IMR-90 (cell line): ENCODE results near the gene SOX1. TPM values are rescaled to one million over a fixed set of nuclear protein-coding genes. Genes with fewer than 3 reads are reported as not detected.

Experiments
- ATAC-seq: fragments of 200-7000 bp; cut with Tn5 transposase; 2 replicates; pipeline ENCODE4 v1.9.1; 2020; ENCODE audit warnings: low read depth, mild to moderate bottlenecking, moderate library complexity
- BruUV-seq: library from RNA; stranded (reverse); fragments of 400-500 nt; replicated peaks from 2 replicates; lab custom pipeline; 2021; lab: Mats Ljungman, UMichigan
- CTCF ChIA-PET: fragments of 300-600 bp; formaldehyde crosslinking; extraction: SDS; loops from one replicate; lab custom pipeline; 2021; ENCODE audit warnings: antibody characterized with exemption; lab: Yijun Ruan, JAX
- POLR2A ChIA-PET: fragments of 300-600 bp; sonication (Branson Sonifier 250); formaldehyde crosslinking; loops from one replicate; lab custom pipeline; 2022; ENCODE audit warnings: antibody characterized with exemption; ENCODE audit not compliant: unreplicated experiment; lab: Charles Lee
- DNase-seq: peaks from one replicate; pipeline ENCODE4 v3.0.0; 2013
- H2AFZ ChIP-seq: replicated peaks from 2 replicates; pipeline ENCODE3; 2013; ENCODE audit warnings: low read length, mild to moderate bottlenecking; ENCODE audit not compliant: poor library complexity
- H2AK5ac ChIP-seq: 2 replicates; pipeline ENCODE4 v1.6.1; 2013; ENCODE audit warnings: low read depth, low read length, inconsistent platforms
- H2AK9ac ChIP-seq: replicated peaks from 2 replicates; pipeline ENCODE3; 2013; ENCODE audit warnings: mild to moderate bottlenecking, low read depth, low read length, moderate library complexity; ENCODE audit not compliant: poor library complexity
- H2BK120ac ChIP-seq: 2 replicates; pipeline ENCODE4 v1.6.1; 2013; ENCODE audit warnings: low read depth, low read length, inconsistent platforms
- H2BK15ac ChIP-seq: 3 replicates; pipeline ENCODE4 v1.6.1; 2013; ENCODE audit warnings: low read depth, low read length, inconsistent platforms
- H2BK20ac ChIP-seq: 2 replicates; pipeline ENCODE4 v1.6.1; 2013; ENCODE audit warnings: low read depth, mild to moderate bottlenecking, inconsistent platforms, low read length, moderate library complexity
- H2BK5ac ChIP-seq: 2 replicates; pipeline ENCODE4 v1.6.1; 2013; ENCODE audit warnings: mild to moderate bottlenecking, low read depth, low read length, inconsistent platforms; ENCODE audit not compliant: poor library complexity, severe bottlenecking
- H3K14ac ChIP-seq: replicated peaks from 2 replicates; pipeline ENCODE4 v1.6.1; 2013; ENCODE audit warnings: low read depth, low read length, inconsistent platforms
- H3K18ac ChIP-seq: 2 replicates; pipeline ENCODE4 v1.6.1; 2013; ENCODE audit warnings: low read depth, low read length, control low read depth
- H3K23ac ChIP-seq: 2 replicates; pipeline ENCODE4 v1.6.1; 2013; ENCODE audit warnings: low read depth, low read length, inconsistent platforms
- H3K27ac ChIP-seq: 2 replicates; pipeline ENCODE4 v1.5.1; 2013; ENCODE audit warnings: mild to moderate bottlenecking, control low read depth, low read length; ENCODE audit not compliant: insufficient read depth
- H3K27me3 ChIP-seq: 2 replicates; pipeline ENCODE4 v1.6.1; 2013; ENCODE audit warnings: low read length; ENCODE audit not compliant: control insufficient read depth, insufficient read depth
- H3K36me3 ChIP-seq: 2 replicates; pipeline ENCODE4 v1.6.1; 2013; ENCODE audit warnings: low read length, mixed read lengths; ENCODE audit not compliant: control insufficient read depth, insufficient read depth
- H3K4ac ChIP-seq: 2 replicates; pipeline ENCODE4 v1.6.1; 2013; ENCODE audit warnings: low read depth, low read length, inconsistent platforms
- H3K4me1 ChIP-seq: 2 replicates; pipeline ENCODE4 v1.6.1; 2013; ENCODE audit warnings: low read length, mixed read lengths; ENCODE audit not compliant: control insufficient read depth, insufficient read depth
- H3K4me2 ChIP-seq: 2 replicates; pipeline ENCODE4 v1.6.1; 2013; ENCODE audit warnings: low read depth, mild to moderate bottlenecking, control low read depth, low read length, moderate library complexity
- H3K4me3 ChIP-seq: 2 replicates; pipeline ENCODE4 v1.5.1; 2013; ENCODE audit warnings: low read depth, mild to moderate bottlenecking, control low read depth, low read length, moderate library complexity; ENCODE audit not compliant: insufficient read depth
- H3K56ac ChIP-seq: 2 replicates; pipeline ENCODE4 v1.6.1; 2013; ENCODE audit warnings: low read length, inconsistent platforms; ENCODE audit not compliant: insufficient read depth; ENCODE audit errors: extremely low read depth
- H3K79me1 ChIP-seq, 2 experiments: 2 replicates each; pipeline ENCODE4 v1.6.1; 2013; ENCODE audit warnings: low read length in 2 of 2, inconsistent platforms in 1 of 2, low read depth in 1 of 2
- H3K9ac ChIP-seq: 2 replicates; pipeline ENCODE4 v1.6.1; 2013; ENCODE audit warnings: low read depth, low read length, control low read depth
- H3K9me1 ChIP-seq: 2 replicates; pipeline ENCODE4 v1.6.1; 2013; ENCODE audit warnings: low read length, inconsistent platforms; ENCODE audit not compliant: insufficient read depth
- H3K9me3 ChIP-seq: 2 replicates; pipeline ENCODE4 v1.6.1; 2013; ENCODE audit warnings: low read length; ENCODE audit not compliant: control insufficient read depth, insufficient read depth
- H4K20me1 ChIP-seq: 2 replicates; pipeline ENCODE4 v1.6.1; 2013; ENCODE audit warnings: low read length, inconsistent platforms; ENCODE audit not compliant: insufficient read depth
- H4K5ac ChIP-seq: 2 replicates; pipeline ENCODE4 v1.6.1; 2013; ENCODE audit warnings: mild to moderate bottlenecking, low read depth, low read length, control low read depth
- H4K8ac ChIP-seq, 2 experiments: 2 replicates each; pipeline ENCODE4 v1.6.1; 2013; ENCODE audit warnings: low read depth in 2 of 2, low read length in 2 of 2, control low read depth in 1 of 2, inconsistent platforms in 1 of 2
- H4K91ac ChIP-seq: 2 replicates; pipeline ENCODE4 v1.6.1; 2013; ENCODE audit warnings: low read depth, low read length, inconsistent platforms; ENCODE audit not compliant: insufficient read depth
- CEBPB ChIP-seq: IDR thresholded peaks from 2 replicates; pipeline ENCODE4 v1.6.1; 2012; ENCODE audit warnings: low read depth, low read length, improper control_type of control experiment
- CHD1 ChIP-seq: IDR thresholded peaks from 2 replicates; pipeline ENCODE4 v1.6.1; 2012; ENCODE audit warnings: low read depth, low read length, improper control_type of control experiment
- MAFK ChIP-seq: IDR thresholded peaks from 2 replicates; pipeline ENCODE4 v1.6.1; 2012; ENCODE audit warnings: low read depth, low read length, improper control_type of control experiment
- RAD21 ChIP-seq: IDR thresholded peaks from 2 replicates; pipeline ENCODE4 v1.6.1; 2012; ENCODE audit warnings: low read length, improper control_type of control experiment
- SMC3 ChIP-seq: fragments of 150-350 bp; IDR thresholded peaks from 2 replicates; pipeline ENCODE4 v1.6.1; 2016; ENCODE audit warnings: low read depth, mild to moderate bottlenecking, antibody characterized with exemption, low read length, moderate library complexity
- USF2 ChIP-seq: fragments of 150-350 bp; IDR thresholded peaks from 2 replicates; pipeline ENCODE4 v1.6.1; 2017; ENCODE audit warnings: mild to moderate bottlenecking, antibody characterized with exemption, low read length, low read depth
- WGBS, 2 experiments: methylation state at CpG; one replicate each; pipeline versions ENCODE4 v1.1.5 to v1.1.7; 2013; ENCODE audit warnings: missing lambda C conversion rate in 2 of 2; ENCODE audit not compliant: insufficient read length in 1 of 2; ENCODE audit errors: extremely low coverage in 2 of 2; 5-methylcytosine and 5-hydroxymethylcytosine counted together
- dilution Hi-C: fragments of 300-500 bp; cut with HindIII; formaldehyde crosslinking; loops from one replicate; pipeline ENCODE4 v1.14.3; 2018; ENCODE audit warnings: low sequenced_read_pairs; ENCODE audit not compliant: unreplicated experiment
- in situ Hi-C: fragments of 300-500 bp; cut with MboI; formaldehyde crosslinking; loops from 3 replicates; pipeline ENCODE4 v1.14.3; 2019; ENCODE audit warnings: low sequenced_read_pairs, inconsistent platforms, mixed read lengths
- intact Hi-C: fragments of 100-400 bp; cut with micrococcal nuclease; formaldehyde crosslinking; loops from 2 replicates; pipeline ENCODE4 v1.10.0; 2022
- polyA plus RNA-seq, 3 experiments: library from polyadenylated mRNA; depleted of rRNA; stranded (reverse); fragments of >200 nt; gene quantifications; 2 replicates each; pipeline ENCODE4 v1.2.3, GENCODE V29; 2012; ENCODE audit warnings: low replicate concordance in 1 of 3
- total RNA-seq: library from RNA; depleted of rRNA; stranded (reverse); fragments of >200 nt; gene quantifications from 2 replicates; pipeline ENCODE4 v1.2.3, GENCODE V29; 2012

Gene SOX1
- total and polyA plus RNA-seq, 2 of the 4 experiments (the other 2 are of a cell fraction), result not detected

GRCh38 chr13:112115403-112116091 lies 48.6 kb downstream of the SOX1 start:
- intact Hi-C loops, result no loop called here
- BruUV-seq, result no TSS peak
- no peaks in the 10 kb centered on the region for H3K36me3 ChIP-seq
- H3K27ac ChIP-seq, result no peak overlapping the region
- no peak overlapping the region for H2BK5ac ChIP-seq
- H4K91ac ChIP-seq, result no peak overlapping the region
- DNase-seq, result no peak
- ATAC-seq, result no peak
- H3K4me1 ChIP-seq, result no peaks in the 10 kb centered on the region
- H3K14ac ChIP-seq, result no peak overlapping the region
- no peak overlapping the region for H3K4me2 ChIP-seq
- H3K27me3 ChIP-seq, result no peaks in the 10 kb centered on the region
- no peak overlapping the region for H2BK120ac ChIP-seq
- no peak overlapping the region for H3K9ac ChIP-seq
- POLR2A ChIA-PET, result no interaction called here
- in situ Hi-C loops, result no loop called here
- H3K4ac ChIP-seq, result no peak overlapping the region
- no peak overlapping the region for H2AK9ac ChIP-seq
- H2BK20ac ChIP-seq, result no peak overlapping the region
- H4K20me1 ChIP-seq, result no peaks in the 10 kb centered on the region
- no peaks in the 10 kb centered on the region for H3K79me1 ChIP-seq
- H4K8ac ChIP-seq, result no peak overlapping the region
- H3K9me1 ChIP-seq, result no peaks in the 10 kb centered on the region
- CTCF ChIA-PET, result no interaction called here
- no peak overlapping the region for H3K23ac ChIP-seq
- no peak for TF ChIP-seq USF2
- peak; percentile 67 for TF ChIP-seq MAFK
- no peak for TF ChIP-seq CEBPB
- TF ChIP-seq SMC3, result no peak
- TF ChIP-seq RAD21, result no peak
- TF ChIP-seq CHD1, result no peak
- dilution Hi-C loops, result no loop called here
- H2AFZ ChIP-seq, result no peak overlapping the region
- H3K4me3 ChIP-seq, result no peak overlapping the region
- H2BK15ac ChIP-seq, result no peak overlapping the region
- no peak overlapping the region for H4K5ac ChIP-seq
- WGBS, 2 experiments, result 50% methylated on average over 7 of the region's 20 CpGs; no CpG with 5 or more reads in 1 of the 2 experiments
- H2AK5ac ChIP-seq, result no peak overlapping the region
- peaks cover 52% of the 10 kb centered on the region for H3K9me3 ChIP-seq
- H3K18ac ChIP-seq, result no peak overlapping the region
- no peak overlapping the region for H3K56ac ChIP-seq
